GM13976 (cell line): ENCODE measurements around the gene EHF.

ENCODE experiments used
- DNase-seq: peaks from one replicate; pipeline ENCODE4 v3.0.0; 2012; ENCODE audit warnings: low spot score
- in situ Hi-C: fragments of 300-500 bp; cut with MboI; formaldehyde crosslinking; loops from one replicate; pipeline ENCODE4 v1.12.0; 2022; ENCODE audit warnings: low sequenced_read_pairs, mixed read lengths, inconsistent platforms; ENCODE audit not compliant: unreplicated experiment
- TF ChIP-seq, protein P1 (sequence below): IDR thresholded peaks from 2 replicates; pipeline ENCODE4 v1.5.1; 2012; ENCODE audit warnings: borderline replicate concordance, mild to moderate bottlenecking; ENCODE audit not compliant: insufficient read depth; ENCODE audit errors: extremely low read depth, missing control alignments, control extremely low read depth

EHF gene

GRCh38 chr11:34669458-34669857 is 48.6 kb downstream of the EHF start:
- TF ChIP-seq, protein P1, sequence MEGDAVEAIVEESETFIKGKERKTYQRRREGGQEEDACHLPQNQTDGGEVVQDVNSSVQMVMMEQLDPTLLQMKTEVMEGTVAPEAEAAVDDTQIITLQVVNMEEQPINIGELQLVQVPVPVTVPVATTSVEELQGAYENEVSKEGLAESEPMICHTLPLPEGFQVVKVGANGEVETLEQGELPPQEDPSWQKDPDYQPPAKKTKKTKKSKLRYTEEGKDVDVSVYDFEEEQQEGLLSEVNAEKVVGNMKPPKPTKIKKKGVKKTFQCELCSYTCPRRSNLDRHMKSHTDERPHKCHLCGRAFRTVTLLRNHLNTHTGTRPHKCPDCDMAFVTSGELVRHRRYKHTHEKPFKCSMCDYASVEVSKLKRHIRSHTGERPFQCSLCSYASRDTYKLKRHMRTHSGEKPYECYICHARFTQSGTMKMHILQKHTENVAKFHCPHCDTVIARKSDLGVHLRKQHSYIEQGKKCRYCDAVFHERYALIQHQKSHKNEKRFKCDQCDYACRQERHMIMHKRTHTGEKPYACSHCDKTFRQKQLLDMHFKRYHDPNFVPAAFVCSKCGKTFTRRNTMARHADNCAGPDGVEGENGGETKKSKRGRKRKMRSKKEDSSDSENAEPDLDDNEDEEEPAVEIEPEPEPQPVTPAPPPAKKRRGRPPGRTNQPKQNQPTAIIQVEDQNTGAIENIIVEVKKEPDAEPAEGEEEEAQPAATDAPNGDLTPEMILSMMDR, result no peak
- in situ Hi-C loops, result no loop called here
- DNase-seq, result no peak

DNA sequence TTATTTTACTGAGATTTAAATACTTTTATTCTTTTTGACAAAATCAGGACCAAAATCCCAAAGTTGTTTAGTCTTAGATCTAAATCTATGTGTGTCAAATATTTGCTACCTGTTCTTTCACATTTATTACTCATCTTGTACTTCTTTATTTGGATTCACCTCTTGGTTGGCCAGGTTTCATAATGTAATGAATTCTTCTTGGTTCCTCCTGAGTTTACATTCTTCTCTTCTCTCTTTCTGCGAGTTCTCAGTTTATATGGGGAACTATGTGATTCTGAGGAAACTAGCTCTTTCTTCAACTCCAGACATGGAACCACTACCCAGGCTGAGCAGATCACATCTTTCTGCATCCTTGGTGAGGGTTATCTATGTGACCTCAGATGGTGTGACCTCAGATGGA is 50.2 kb downstream of the EHF start:
- TF ChIP-seq, protein P1, result no peak
- in situ Hi-C loops, result loop anchor here (10.0 kb wide), 1 partner anchor 64 kb away; no protein-coding TSS in a partner anchor
- DNase-seq, result no peak

- TF ChIP-seq, protein P1, result no peak
- in situ Hi-C loops, result loop anchor here (10.0 kb wide), 1 partner anchor 63 kb away; no protein-coding TSS in a partner anchor
- no peak for DNase-seq
These were observed 51.1 kb downstream of the EHF start for GRCh38 chr11:34671946-34672345.

- TF ChIP-seq, protein P1, result no peak
- no peak for DNase-seq
- in situ Hi-C loops, result loop anchor here (10.0 kb wide), 1 partner anchor 61 kb away; no protein-coding TSS in a partner anchor
These were observed 53.1 kb downstream of the EHF start for GRCh38 chr11:34674038-34674437.

DNA sequence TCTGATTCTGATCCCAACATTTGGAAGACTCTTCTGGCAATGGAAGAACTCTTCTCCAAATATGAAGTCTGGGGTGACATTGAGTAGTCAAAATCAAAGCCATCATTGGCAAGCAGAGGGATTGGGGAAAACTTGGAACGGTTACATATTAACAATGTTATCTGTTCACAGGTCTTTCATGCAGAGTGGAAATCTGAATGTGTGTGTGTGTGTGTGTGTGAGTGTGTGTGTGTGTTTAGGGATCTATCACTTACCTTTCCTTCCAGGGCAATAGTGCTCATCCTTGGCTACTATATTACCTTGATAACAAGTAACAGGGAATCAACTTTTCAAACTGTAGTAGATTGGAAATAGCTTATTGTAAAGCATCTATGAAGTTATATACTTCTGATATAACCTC is 55.3 kb downstream of the EHF start:
- in situ Hi-C loops, result loop anchor here (10.0 kb wide), 1 partner anchor 59 kb away; no protein-coding TSS in a partner anchor
- DNase-seq, result no peak
- TF ChIP-seq, protein P1, result no peak

- in situ Hi-C loops, result loop anchor here (10.0 kb wide), 1 partner anchor 55 kb away; no protein-coding TSS in a partner anchor
- no peak for DNase-seq
- TF ChIP-seq, protein P1, result no peak
These were observed 58.8 kb downstream of the EHF start for GRCh38 chr11:34679681-34680080.
